ENCODE results near the gene SDHA.
A peak's percentile ranks its signal among the peaks of the same experiment; 100 is the strongest.

SDHA gene

GRCh38 chr5:203246-203930, 14.7 kb upstream of the SDHA start:
- no peak for DNase-seq (ENCODE audit: low spot score)
- no peak for TF ChIP-seq CTCF (IDR thresholded peaks at IDR 0.05; ENCODE audit: extremely low read depth, insufficient read depth, missing control alignments)
- in situ Hi-C loops (cut with MboI; ENCODE audit: low pct_unique_long_range_greater_than_20kb, low sequenced_read_pairs, unreplicated experiment) = no loop called here

- DNase-seq (ENCODE audit: low spot score) = no peak
- in situ Hi-C loops (cut with MboI; ENCODE audit: low pct_unique_long_range_greater_than_20kb, low sequenced_read_pairs, unreplicated experiment) = no loop called here
- no peak for TF ChIP-seq CTCF (IDR thresholded peaks at IDR 0.05; ENCODE audit: extremely low read depth, insufficient read depth, missing control alignments)
Observed at GRCh38 chr5:204001-204400, 14.1 kb upstream of the SDHA start.

- no peak for DNase-seq (ENCODE audit: low spot score)
- no peak for TF ChIP-seq CTCF (IDR thresholded peaks at IDR 0.05; ENCODE audit: extremely low read depth, insufficient read depth, missing control alignments)
- in situ Hi-C loops (cut with MboI; ENCODE audit: low pct_unique_long_range_greater_than_20kb, low sequenced_read_pairs, unreplicated experiment) = no loop called here
Observed at GRCh38 chr5:204462-204861, 13.7 kb upstream of the SDHA start.

- in situ Hi-C loops (cut with MboI; ENCODE audit: low pct_unique_long_range_greater_than_20kb, low sequenced_read_pairs, unreplicated experiment) = no loop called here
- no peak for DNase-seq (ENCODE audit: low spot score)
- TF ChIP-seq CTCF (IDR thresholded peaks at IDR 0.05; ENCODE audit: extremely low read depth, insufficient read depth, missing control alignments) = no peak
Observed at GRCh38 chr5:204966-205670, 13.0 kb upstream of the SDHA start.

- TF ChIP-seq CTCF (IDR thresholded peaks at IDR 0.05; ENCODE audit: extremely low read depth, insufficient read depth, missing control alignments) = no peak
- no peak for DNase-seq (ENCODE audit: low spot score)
- in situ Hi-C loops (cut with MboI; ENCODE audit: low pct_unique_long_range_greater_than_20kb, low sequenced_read_pairs, unreplicated experiment) = no loop called here
Observed at GRCh38 chr5:206406-206805, 11.7 kb upstream of the SDHA start.

- in situ Hi-C loops (cut with MboI; ENCODE audit: low pct_unique_long_range_greater_than_20kb, low sequenced_read_pairs, unreplicated experiment) = no loop called here
- peak; percentile 14 for DNase-seq (ENCODE audit: low spot score)
- no peak for TF ChIP-seq CTCF (IDR thresholded peaks at IDR 0.05; ENCODE audit: extremely low read depth, insufficient read depth, missing control alignments)
Observed at GRCh38 chr5:206927-207536, 11.1 kb upstream of the SDHA start.
